MM.1S (cell line): Measurements from ENCODE around the gene MAN1C1.

Source experiments
- DNase-seq: peaks from one replicate; pipeline ENCODE4 v3.0.0-alpha.2; 2015
- H2AFZ ChIP-seq: fragments of 300-600 bp; sonication (generic); 2 replicates; pipeline ENCODE4 v1.6.0; 2016; ENCODE audit warnings: antibody characterized with exemption, low read length
- H3F3A ChIP-seq: fragments of 300-600 bp; sonication (generic); 2 replicates; pipeline ENCODE4 v1.6.1; 2016; ENCODE audit warnings: mild to moderate bottlenecking, antibody characterized with exemption, low read length, moderate library complexity, mixed read lengths; ENCODE audit not compliant: insufficient read depth
- H3K27ac ChIP-seq: fragments of 300-600 bp; sonication (generic); 2 replicates; pipeline ENCODE4 v1.5.1; 2016; ENCODE audit warnings: mild to moderate bottlenecking, low read length
- H3K27me3 ChIP-seq: fragments of 300-600 bp; sonication (generic); replicated peaks from 2 replicates; pipeline ENCODE4 v1.6.0; 2016; ENCODE audit warnings: low read length; ENCODE audit not compliant: insufficient read depth
- H3K36me3 ChIP-seq: fragments of 300-600 bp; sonication (generic); replicated peaks from 2 replicates; pipeline ENCODE4 v1.6.1; 2016; ENCODE audit warnings: mild to moderate bottlenecking, low read length, mixed read lengths; ENCODE audit not compliant: insufficient read depth
- H3K4me1 ChIP-seq: fragments of 300-600 bp; sonication (generic); 2 replicates; pipeline ENCODE4 v1.6.1; 2016; ENCODE audit warnings: low read length, mixed read lengths
- H3K4me2 ChIP-seq: fragments of 300-600 bp; sonication (generic); 2 replicates; pipeline ENCODE4 v1.6.0; 2016; ENCODE audit warnings: low read depth, low read length
- H3K4me3 ChIP-seq: fragments of 300-600 bp; sonication (generic); 2 replicates; pipeline ENCODE4 v1.5.1; 2016; ENCODE audit warnings: low read length, mixed read lengths
- H3K79me2 ChIP-seq: fragments of 300-600 bp; sonication (generic); 2 replicates; pipeline ENCODE4 v1.6.1; 2016; ENCODE audit warnings: mixed run types, low read length, mixed read lengths
- H3K9ac ChIP-seq: fragments of 300-600 bp; sonication (generic); 2 replicates; pipeline ENCODE4 v1.6.1; 2016; ENCODE audit warnings: low read length, mixed read lengths
- H3K9me2 ChIP-seq: fragments of 300-600 bp; sonication (generic); replicated peaks from 2 replicates; pipeline ENCODE4 v1.6.1; 2016; ENCODE audit warnings: mild to moderate bottlenecking, low read length, mixed read lengths; ENCODE audit not compliant: insufficient read depth
- H3K9me3 ChIP-seq: fragments of 300-600 bp; sonication (generic); replicated peaks from 2 replicates; pipeline ENCODE4 v1.6.1; 2016; ENCODE audit warnings: mild to moderate bottlenecking, low read length, mixed read lengths; ENCODE audit not compliant: insufficient read depth
- H4K20me1 ChIP-seq: fragments of 300-600 bp; sonication (generic); 2 replicates; pipeline ENCODE4 v1.6.1; 2016; ENCODE audit warnings: mild to moderate bottlenecking, low read length, moderate library complexity, mixed read lengths; ENCODE audit not compliant: insufficient read depth
- EZH2 ChIP-seq: fragments of 300-600 bp; sonication (generic); optimal IDR thresholded peaks from 2 replicates; pipeline ENCODE3; 2017; ENCODE audit warnings: low read depth, mild to moderate bottlenecking, antibody characterized with exemption, low read length, mixed read lengths
- EZH2phosphoT487 ChIP-seq: fragments of 300-600 bp; sonication (generic); IDR thresholded peaks from 2 replicates; pipeline ENCODE4 v1.6.1; 2018; ENCODE audit warnings: antibody characterized with exemption, low read length
- TF ChIP-seq, protein P1 (sequence below): fragments of 300-600 bp; sonication (generic); IDR thresholded peaks from 2 replicates; pipeline ENCODE4 v1.5.1; 2016; ENCODE audit warnings: antibody characterized with exemption, low read length, mixed read lengths

Gene MAN1C1

DNA sequence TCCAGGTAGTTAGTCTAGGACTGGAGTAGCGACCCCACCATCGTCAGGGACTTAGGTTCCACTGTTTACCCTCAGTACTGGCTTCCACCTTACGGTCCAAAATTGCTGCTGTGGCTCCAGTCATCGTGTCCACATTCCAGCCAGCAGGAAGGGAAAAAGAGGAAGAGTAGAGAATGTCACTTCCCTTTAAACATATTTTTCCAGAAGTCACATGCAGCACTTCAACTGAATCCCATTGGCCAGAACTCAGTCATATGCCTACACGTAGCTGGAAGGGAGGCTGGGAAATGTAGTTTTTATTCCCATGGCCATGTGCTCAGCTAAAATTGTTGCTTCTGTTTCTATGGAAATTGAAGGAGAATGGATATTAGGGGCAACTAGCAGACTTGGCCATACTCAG is 99.3 kb downstream of the MAN1C1 start:
- no peaks in the 10 kb centered on the region for H3K79me2 ChIP-seq
- no peaks in the 10 kb centered on the region for H3K9me3 ChIP-seq
- H4K20me1 ChIP-seq, result no peaks in the 10 kb centered on the region
- no peaks in the 10 kb centered on the region for H3K27me3 ChIP-seq
- H3K4me2 ChIP-seq, result no peak overlapping the region
- H3K9me2 ChIP-seq, result no peaks in the 10 kb centered on the region
- H3K36me3 ChIP-seq, result no peaks in the 10 kb centered on the region
- H3K9ac ChIP-seq, result no peak overlapping the region
- H3K4me3 ChIP-seq, result no peak overlapping the region
- no peaks in the 10 kb centered on the region for H3K4me1 ChIP-seq
- DNase-seq, result no peak
- H2AFZ ChIP-seq, result no peak overlapping the region
- TF ChIP-seq EZH2, result no peak
- no peak for TF ChIP-seq EZH2phosphoT487
- TF ChIP-seq, protein P1, sequence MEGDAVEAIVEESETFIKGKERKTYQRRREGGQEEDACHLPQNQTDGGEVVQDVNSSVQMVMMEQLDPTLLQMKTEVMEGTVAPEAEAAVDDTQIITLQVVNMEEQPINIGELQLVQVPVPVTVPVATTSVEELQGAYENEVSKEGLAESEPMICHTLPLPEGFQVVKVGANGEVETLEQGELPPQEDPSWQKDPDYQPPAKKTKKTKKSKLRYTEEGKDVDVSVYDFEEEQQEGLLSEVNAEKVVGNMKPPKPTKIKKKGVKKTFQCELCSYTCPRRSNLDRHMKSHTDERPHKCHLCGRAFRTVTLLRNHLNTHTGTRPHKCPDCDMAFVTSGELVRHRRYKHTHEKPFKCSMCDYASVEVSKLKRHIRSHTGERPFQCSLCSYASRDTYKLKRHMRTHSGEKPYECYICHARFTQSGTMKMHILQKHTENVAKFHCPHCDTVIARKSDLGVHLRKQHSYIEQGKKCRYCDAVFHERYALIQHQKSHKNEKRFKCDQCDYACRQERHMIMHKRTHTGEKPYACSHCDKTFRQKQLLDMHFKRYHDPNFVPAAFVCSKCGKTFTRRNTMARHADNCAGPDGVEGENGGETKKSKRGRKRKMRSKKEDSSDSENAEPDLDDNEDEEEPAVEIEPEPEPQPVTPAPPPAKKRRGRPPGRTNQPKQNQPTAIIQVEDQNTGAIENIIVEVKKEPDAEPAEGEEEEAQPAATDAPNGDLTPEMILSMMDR, result no peak
- no peaks in the 10 kb centered on the region for H3F3A ChIP-seq
- no peak overlapping the region for H3K27ac ChIP-seq

DNA sequence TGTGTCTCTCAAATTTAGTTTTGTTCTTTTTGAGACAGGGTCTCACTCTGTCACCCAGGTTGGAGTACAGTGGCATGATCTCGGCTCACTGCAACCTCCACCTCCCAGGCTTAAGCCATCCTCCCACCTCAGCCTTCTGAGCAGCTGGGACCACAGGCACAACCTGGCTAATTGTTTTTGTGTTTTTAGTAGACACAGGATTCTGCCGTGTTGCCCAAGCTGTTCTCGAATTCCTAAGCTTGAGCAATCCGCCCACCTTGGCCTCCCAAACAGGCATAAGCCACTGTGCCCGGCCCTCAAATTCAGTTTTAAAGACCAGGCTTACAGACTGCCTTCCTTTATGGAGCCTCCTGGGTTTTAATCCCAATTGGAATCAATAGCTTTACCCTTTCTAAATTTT is 99.7 kb downstream of the MAN1C1 start:
- no peaks in the 10 kb centered on the region for H3K9me2 ChIP-seq
- DNase-seq, result no peak
- H2AFZ ChIP-seq, result no peak overlapping the region
- no peaks in the 10 kb centered on the region for H4K20me1 ChIP-seq
- no peaks in the 10 kb centered on the region for H3K36me3 ChIP-seq
- no peak overlapping the region for H3K9ac ChIP-seq
- H3K4me2 ChIP-seq, result no peak overlapping the region
- no peaks in the 10 kb centered on the region for H3K79me2 ChIP-seq
- H3K9me3 ChIP-seq, result no peaks in the 10 kb centered on the region
- no peak overlapping the region for H3K4me3 ChIP-seq
- H3K27me3 ChIP-seq, result no peaks in the 10 kb centered on the region
- no peak for TF ChIP-seq EZH2phosphoT487
- TF ChIP-seq, protein P1, result no peak
- TF ChIP-seq EZH2, result no peak
- H3K27ac ChIP-seq, result no peak overlapping the region
- no peaks in the 10 kb centered on the region for H3F3A ChIP-seq
- H3K4me1 ChIP-seq, result no peaks in the 10 kb centered on the region

DNA sequence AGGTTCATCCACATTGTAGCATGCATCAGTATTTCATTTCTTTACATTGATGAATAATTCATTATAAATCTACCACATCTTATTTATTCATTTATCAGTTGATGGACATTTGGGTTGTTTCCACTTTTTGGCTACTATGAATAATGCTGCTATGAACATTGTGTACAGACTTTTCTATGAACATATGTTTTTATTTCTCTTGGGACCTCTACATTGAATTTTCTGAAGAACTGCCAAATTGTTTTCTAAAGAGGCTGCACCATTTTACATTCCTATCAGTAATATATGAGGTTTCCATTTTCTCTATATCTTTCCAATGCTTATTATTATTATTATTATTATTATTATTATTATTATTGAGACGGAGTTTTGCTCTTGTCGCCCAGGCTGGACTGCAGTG is 102.1 kb downstream of the MAN1C1 start:
- no peaks in the 10 kb centered on the region for H3K27me3 ChIP-seq
- TF ChIP-seq EZH2, result no peak
- TF ChIP-seq, protein P1, result no peak
- no peak for TF ChIP-seq EZH2phosphoT487
- no peaks in the 10 kb centered on the region for H3K4me1 ChIP-seq
- H4K20me1 ChIP-seq, result no peaks in the 10 kb centered on the region
- no peaks in the 10 kb centered on the region for H3K9me3 ChIP-seq
- no peak overlapping the region for H3K27ac ChIP-seq
- no peak overlapping the region for H3K9ac ChIP-seq
- H3K4me2 ChIP-seq, result no peak overlapping the region
- DNase-seq, result no peak
- no peaks in the 10 kb centered on the region for H3F3A ChIP-seq
- no peaks in the 10 kb centered on the region for H3K9me2 ChIP-seq
- H3K4me3 ChIP-seq, result no peak overlapping the region
- H3K79me2 ChIP-seq, result no peaks in the 10 kb centered on the region
- no peak overlapping the region for H2AFZ ChIP-seq
- no peaks in the 10 kb centered on the region for H3K36me3 ChIP-seq

DNA sequence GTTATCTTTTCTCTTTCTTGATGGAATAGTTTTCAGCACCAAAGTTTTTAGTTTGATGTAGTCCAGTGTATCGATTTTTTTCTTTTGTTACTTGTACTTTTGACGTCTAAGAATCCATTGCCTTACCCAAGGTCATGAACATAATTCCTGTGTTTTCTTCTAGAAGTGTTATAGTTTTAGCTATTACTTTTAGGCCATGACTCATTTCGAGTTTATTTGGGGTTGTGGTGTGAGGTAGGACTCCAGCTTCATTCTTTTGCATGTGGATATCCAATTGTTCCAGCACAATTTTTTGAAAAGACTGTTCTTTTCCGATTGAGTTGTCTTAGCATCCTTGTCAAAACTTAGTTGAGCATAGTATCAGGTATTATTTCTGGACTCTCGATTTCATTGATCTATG is 104.0 kb downstream of the MAN1C1 start:
- Histone ChIP-seq H3K9ac (no peak overlapping the region), H3K4me3 (no peak overlapping the region), H3K4me2 (no peak overlapping the region), H3K9me3 (no peaks in the 10 kb centered on the region), H2AFZ (no peak overlapping the region), H4K20me1 (no peaks in the 10 kb centered on the region), H3K27me3 (no peaks in the 10 kb centered on the region), H3K36me3 (no peaks in the 10 kb centered on the region), H3K27ac (no peak overlapping the region), H3K4me1 (no peaks in the 10 kb centered on the region), H3K9me2 (no peaks in the 10 kb centered on the region), H3F3A (no peaks in the 10 kb centered on the region), H3K79me2 (no peaks in the 10 kb centered on the region)
- DNase-seq, result no peak
- no peak for TF ChIP-seq EZH2
- TF ChIP-seq EZH2phosphoT487, result no peak
- TF ChIP-seq, protein P1, result no peak
